Measurements from ENCODE around the gene ADAMTS4.

ADAMTS4 gene

GRCh38 chr1:161195171-161195570, 3.7 kb downstream of the ADAMTS4 start:
- Histone ChIP-seq H3K36me3 (replicated peaks; ENCODE audit: low read depth, low read length) (no peaks in the 10 kb centered on the region), H3K4me1 (ENCODE audit: low read length) (peaks cover 32% of the 10 kb centered on the region), H3K4me3 (ENCODE audit: low read length) (peak overlapping the region; percentile 41), H4K20me1 (ENCODE audit: insufficient read depth, low read length) (no peaks in the 10 kb centered on the region), H3K27me3 (ENCODE audit: low read depth, low read length) (no peaks in the 10 kb centered on the region), H3K9me3 (ENCODE audit: insufficient read depth, low read length) (no peaks in the 10 kb centered on the region), H3K9ac (ENCODE audit: low read length) (peak overlapping the region; percentile 22; the same call in 1 of the 2 replicates), H2AFZ (ENCODE audit: low read depth, low read length) (peak overlapping the region; percentile 60; the same call in 1 of the 2 replicates), H3K4me2 (ENCODE audit: low read length) (peak overlapping the region; percentile 67), H3K27ac (ENCODE audit: low read length) (peak overlapping the region; percentile 64), H3K79me2 (ENCODE audit: low read length) (no peaks in the 10 kb centered on the region)
- TF ChIP-seq CTCF (IDR thresholded peaks at IDR 0.05; ENCODE audit: low read depth, low read length), result no peak
- TF ChIP-seq EZH2phosphoT487 (IDR thresholded peaks at IDR 0.05; ENCODE audit: low read depth), result no peak

- no peak overlapping the region for H3K4me2 ChIP-seq (ENCODE audit: low read length)
- H3K9me3 ChIP-seq (ENCODE audit: insufficient read depth, low read length), result no peaks in the 10 kb centered on the region
- H3K27ac ChIP-seq (ENCODE audit: low read length), result no peak overlapping the region
- H3K9ac ChIP-seq (ENCODE audit: low read length), result no peak overlapping the region
- peaks cover 29% of the 10 kb centered on the region for H3K4me1 ChIP-seq (ENCODE audit: low read length)
- TF ChIP-seq EZH2phosphoT487 (IDR thresholded peaks at IDR 0.05; ENCODE audit: low read depth), result no peak
- TF ChIP-seq CTCF (IDR thresholded peaks at IDR 0.05; ENCODE audit: low read depth, low read length), result no peak
- H3K79me2 ChIP-seq (ENCODE audit: low read length), result no peaks in the 10 kb centered on the region
- H3K4me3 ChIP-seq (ENCODE audit: low read length), result no peak overlapping the region
- no peaks in the 10 kb centered on the region for H4K20me1 ChIP-seq (ENCODE audit: insufficient read depth, low read length)
- no peaks in the 10 kb centered on the region for H3K36me3 ChIP-seq (replicated peaks; ENCODE audit: low read depth, low read length)
- no peaks in the 10 kb centered on the region for H3K27me3 ChIP-seq (ENCODE audit: low read depth, low read length)
- no peak overlapping the region for H2AFZ ChIP-seq (ENCODE audit: low read depth, low read length)
Observed at GRCh38 chr1:161193561-161194235, 5.2 kb downstream of the ADAMTS4 start.

- Histone ChIP-seq H3K4me3 (ENCODE audit: low read length) (no peak overlapping the region), H2AFZ (ENCODE audit: low read depth, low read length) (peak overlapping the region; percentile 91), H3K4me1 (ENCODE audit: low read length) (peaks cover 29% of the 10 kb centered on the region), H3K36me3 (replicated peaks; ENCODE audit: low read depth, low read length) (no peaks in the 10 kb centered on the region), H3K79me2 (ENCODE audit: low read length) (no peaks in the 10 kb centered on the region), H3K27ac (ENCODE audit: low read length) (no peak overlapping the region), H3K9me3 (ENCODE audit: insufficient read depth, low read length) (no peaks in the 10 kb centered on the region), H4K20me1 (ENCODE audit: insufficient read depth, low read length) (no peaks in the 10 kb centered on the region), H3K27me3 (ENCODE audit: low read depth, low read length) (no peaks in the 10 kb centered on the region), H3K4me2 (ENCODE audit: low read length) (peak overlapping the region; percentile 39), H3K9ac (ENCODE audit: low read length) (peak overlapping the region; percentile 2; the same call in 1 of the 2 replicates)
- no peak for TF ChIP-seq EZH2phosphoT487 (IDR thresholded peaks at IDR 0.05; ENCODE audit: low read depth)
- TF ChIP-seq CTCF (IDR thresholded peaks at IDR 0.05; ENCODE audit: low read depth, low read length), result peak; percentile 96
Observed at GRCh38 chr1:161192476-161193465, 6.1 kb downstream of the ADAMTS4 start.

GRCh38 chr1:161191971-161192370, 6.9 kb downstream of the ADAMTS4 start:
- H3K4me3 ChIP-seq (ENCODE audit: low read length), result no peak overlapping the region
- peaks cover 37% of the 10 kb centered on the region for H3K4me1 ChIP-seq (ENCODE audit: low read length)
- H3K9ac ChIP-seq (ENCODE audit: low read length), result peak overlapping the region; percentile 2; the same call in 1 of the 2 replicates
- no peaks in the 10 kb centered on the region for H3K9me3 ChIP-seq (ENCODE audit: insufficient read depth, low read length)
- TF ChIP-seq CTCF (IDR thresholded peaks at IDR 0.05; ENCODE audit: low read depth, low read length), result no peak
- TF ChIP-seq EZH2phosphoT487 (IDR thresholded peaks at IDR 0.05; ENCODE audit: low read depth), result no peak
- H3K27me3 ChIP-seq (ENCODE audit: low read depth, low read length), result no peaks in the 10 kb centered on the region
- no peak overlapping the region for H2AFZ ChIP-seq (ENCODE audit: low read depth, low read length)
- H3K27ac ChIP-seq (ENCODE audit: low read length), result no peak overlapping the region
- H3K4me2 ChIP-seq (ENCODE audit: low read length), result no peak overlapping the region
- no peaks in the 10 kb centered on the region for H3K79me2 ChIP-seq (ENCODE audit: low read length)
- no peaks in the 10 kb centered on the region for H3K36me3 ChIP-seq (replicated peaks; ENCODE audit: low read depth, low read length)
- no peaks in the 10 kb centered on the region for H4K20me1 ChIP-seq (ENCODE audit: insufficient read depth, low read length)

Data from OCI-LY3 (cell line).